ENCODE data around the gene AMBRA1. TPM values are rescaled to one million over a fixed set of nuclear protein-coding genes. Genes with fewer than 3 reads are reported as not detected.

Gene AMBRA1
- total RNA-seq, 1 experiment from 2014 or later, result 9.6 TPM

GRCh38 chr11:46414466-46414796 is 179.4 kb downstream of the AMBRA1 start:
- no peak for DNase-seq (ENCODE audit: extremely low read depth, low read depth)

DNA sequence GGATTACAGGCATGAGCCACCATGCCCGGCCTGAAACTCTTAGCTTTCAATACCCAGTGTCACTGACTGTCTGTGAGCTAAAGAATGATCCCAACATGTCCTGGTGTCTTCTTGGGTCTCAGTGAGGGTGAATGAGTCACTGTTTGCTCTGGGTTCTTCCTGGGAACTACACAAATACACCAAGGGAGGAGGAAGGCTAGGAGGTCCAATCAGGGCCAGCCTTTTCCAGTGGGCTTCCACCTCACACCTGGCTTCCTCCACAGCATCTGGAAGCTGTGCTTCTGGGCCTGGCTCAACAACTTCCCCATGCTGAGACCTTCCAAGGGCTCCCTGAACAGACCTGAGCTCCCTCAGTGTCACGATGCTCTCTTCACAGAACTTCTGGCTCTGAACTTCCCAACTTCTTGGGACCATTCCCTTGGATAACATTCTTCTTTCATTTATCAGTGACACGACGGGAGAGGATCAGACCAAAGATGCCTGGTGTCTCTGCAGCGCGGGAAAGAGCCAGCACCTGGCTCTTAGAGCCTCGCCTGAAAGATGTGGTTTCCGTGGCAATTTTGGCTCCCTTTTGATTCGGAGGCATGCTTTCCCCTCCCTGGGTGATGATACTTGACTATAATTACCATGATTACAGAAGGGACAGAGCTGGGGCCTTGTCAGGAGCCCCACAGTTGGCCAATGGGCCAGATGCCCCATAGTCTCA is 179.9 kb downstream of the AMBRA1 start:
- no peak for DNase-seq (ENCODE audit: extremely low read depth, low read depth)

DNA sequence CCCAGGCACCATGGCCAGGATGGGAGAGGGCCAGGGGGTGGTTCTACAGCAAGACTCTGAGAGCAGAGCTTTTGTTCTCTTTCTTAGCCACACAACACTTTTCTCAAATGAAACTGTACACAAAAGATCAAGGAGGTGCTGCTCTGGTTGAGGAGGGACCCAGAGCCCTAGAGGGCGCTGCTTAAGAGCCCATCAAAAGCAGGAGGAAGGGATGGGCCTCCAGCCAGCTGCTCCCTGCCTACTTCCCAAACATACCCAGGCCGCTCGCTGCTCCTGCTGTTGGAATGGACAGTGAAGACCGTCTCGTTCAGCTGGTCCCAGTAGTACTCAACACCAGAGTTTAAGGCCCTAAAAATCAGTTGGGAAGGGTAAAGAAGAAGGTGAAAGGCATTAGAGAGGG is 183.8 kb downstream of the AMBRA1 start:
- DNase-seq (ENCODE audit: extremely low read depth, low read depth), result no peak

- DNase-seq (ENCODE audit: extremely low read depth, low read depth), result no peak
Observed at GRCh38 chr11:46408407-46408986, 185.3 kb downstream of the AMBRA1 start.

- no peak for DNase-seq (ENCODE audit: extremely low read depth, low read depth)
Observed at GRCh38 chr11:46407635-46408034, 186.2 kb downstream of the AMBRA1 start.

DNA sequence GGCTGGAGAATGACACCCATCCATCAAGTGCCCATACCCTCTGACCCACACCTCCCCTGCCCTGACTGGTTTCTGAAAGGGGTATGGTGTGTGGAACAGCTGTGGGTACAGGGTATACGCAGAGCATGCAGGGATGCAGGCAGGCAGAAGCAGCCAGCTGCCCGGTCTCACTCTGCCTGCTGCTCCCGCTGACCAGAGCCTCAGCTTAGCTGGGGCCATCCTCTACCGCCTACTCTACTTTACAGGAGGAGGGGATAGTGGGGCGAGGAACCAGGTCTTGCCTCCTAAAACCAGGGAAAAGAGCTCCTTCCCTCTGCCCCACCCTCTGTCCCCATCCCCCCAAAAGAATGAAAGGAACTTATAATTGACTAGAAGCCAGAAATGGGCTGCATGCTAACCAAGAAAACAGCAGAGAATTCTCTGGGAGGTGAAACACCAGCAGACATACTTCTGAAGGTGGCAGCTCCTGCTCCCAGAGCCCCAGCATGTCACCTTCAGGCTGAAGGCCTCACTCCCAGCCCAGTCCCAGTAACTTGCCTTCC is 189.3 kb downstream of the AMBRA1 start:
- no peak for DNase-seq (ENCODE audit: extremely low read depth, low read depth)

- no peak for DNase-seq (ENCODE audit: extremely low read depth, low read depth)
Observed at GRCh38 chr11:46402957-46403902, 190.6 kb downstream of the AMBRA1 start.

DNA sequence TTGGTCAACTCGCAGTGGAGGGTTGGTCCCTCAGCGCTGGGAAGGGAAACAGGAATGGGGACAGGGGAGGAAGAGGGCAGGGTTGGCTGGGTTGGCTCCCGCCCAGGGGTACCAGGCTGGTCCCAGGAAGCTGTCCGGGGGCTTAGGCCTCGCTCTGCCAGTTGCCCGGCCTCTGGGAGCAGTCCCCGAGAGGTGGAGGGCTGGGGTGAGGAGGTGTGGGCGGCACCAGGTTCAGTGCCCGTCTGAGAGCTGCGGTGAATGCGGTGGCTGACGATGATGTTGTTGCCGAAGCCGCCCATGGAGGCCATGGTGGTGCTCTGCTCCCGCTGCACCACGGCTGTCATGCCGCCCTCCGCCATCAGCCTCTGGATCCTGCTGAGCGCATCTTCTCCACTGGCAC is 196.3 kb downstream of the AMBRA1 start:
- no peak for DNase-seq (ENCODE audit: extremely low read depth, low read depth)

DNA sequence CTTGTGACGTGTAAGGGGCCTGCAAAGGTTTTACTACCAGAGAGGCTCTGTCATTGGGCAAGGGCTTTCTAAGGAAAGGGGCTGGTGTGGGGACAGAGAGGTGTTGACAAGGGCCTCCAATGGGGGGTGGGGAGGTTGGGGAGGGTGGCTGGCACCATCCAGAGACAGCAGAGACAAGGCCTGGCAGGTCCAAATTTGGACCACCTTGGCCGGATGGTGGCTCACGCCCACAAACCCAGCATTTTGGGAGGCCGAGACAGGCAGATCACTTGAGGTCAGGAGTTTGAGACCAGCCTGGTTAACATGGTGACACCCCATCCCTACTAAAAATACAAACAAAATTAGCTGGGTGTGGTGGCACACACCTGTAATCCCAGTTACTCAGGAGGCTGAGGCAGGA is 200.1 kb downstream of the AMBRA1 start:
- DNase-seq (ENCODE audit: extremely low read depth, low read depth), result no peak

- DNase-seq (ENCODE audit: extremely low read depth, low read depth), result no peak
Observed at GRCh38 chr11:46393231-46393616, 200.6 kb downstream of the AMBRA1 start.

DNA sequence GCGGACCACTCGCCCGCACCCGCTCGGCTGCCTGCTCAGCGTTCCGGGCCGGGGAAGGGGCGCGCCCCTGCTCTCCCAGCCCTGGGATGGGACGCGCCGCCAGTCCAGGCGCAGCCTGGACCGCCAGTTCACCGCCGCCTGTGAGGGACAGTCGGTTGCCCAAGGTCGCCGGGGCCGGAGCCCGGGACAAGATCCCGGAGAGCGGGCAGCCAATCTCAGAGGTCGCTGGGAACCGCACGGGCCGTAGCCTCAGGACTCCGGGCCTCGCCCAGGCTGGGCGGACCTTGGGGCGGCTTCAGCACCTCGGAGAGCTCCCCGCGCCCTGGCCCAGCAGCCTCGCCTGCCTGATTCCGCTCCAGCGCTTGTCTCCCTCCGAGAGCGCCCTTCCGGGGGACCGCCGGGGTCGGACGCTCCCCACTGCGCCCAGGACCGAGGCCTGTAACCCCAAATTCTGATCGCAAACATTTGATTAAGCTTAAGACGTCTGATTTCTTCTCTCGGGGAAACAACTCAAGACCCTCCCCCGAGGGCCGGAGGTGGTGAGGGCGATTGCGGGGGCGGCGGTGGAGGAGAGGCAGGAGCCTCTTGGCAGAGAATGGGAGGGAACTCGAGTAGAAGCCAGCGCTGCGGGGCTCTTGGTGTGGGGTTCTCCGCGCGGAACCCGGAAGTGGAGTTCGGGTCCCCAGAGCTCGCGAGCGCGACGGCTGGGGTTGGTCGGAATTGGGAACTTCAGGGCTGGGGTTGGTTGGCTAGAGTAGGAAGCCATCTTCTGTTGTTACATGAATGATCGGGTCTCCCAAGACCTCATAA is 201.2 kb downstream of the AMBRA1 start:
- DNase-seq (ENCODE audit: extremely low read depth, low read depth), result peak; percentile 60

GRCh38 chr11:46391578-46392420 is 202.0 kb downstream of the AMBRA1 start, which contains the start of gene CHRM4:
CHRM4 (minus strand) TSS chr11:46391776; CDS start chr11:46386557, 5,219 bp downstream.
- DNase-seq (ENCODE audit: extremely low read depth, low read depth), result no peak

- DNase-seq (ENCODE audit: extremely low read depth, low read depth), result no peak
Observed at GRCh38 chr11:46391186-46391577, 202.6 kb downstream of the AMBRA1 start.

GRCh38 chr11:46390331-46391171 is 203.3 kb downstream of the AMBRA1 start:
- no peak for DNase-seq (ENCODE audit: extremely low read depth, low read depth)

- DNase-seq (ENCODE audit: extremely low read depth, low read depth), result peak; percentile 42
Observed at GRCh38 chr11:46389450-46390330, 204.1 kb downstream of the AMBRA1 start.

DNA sequence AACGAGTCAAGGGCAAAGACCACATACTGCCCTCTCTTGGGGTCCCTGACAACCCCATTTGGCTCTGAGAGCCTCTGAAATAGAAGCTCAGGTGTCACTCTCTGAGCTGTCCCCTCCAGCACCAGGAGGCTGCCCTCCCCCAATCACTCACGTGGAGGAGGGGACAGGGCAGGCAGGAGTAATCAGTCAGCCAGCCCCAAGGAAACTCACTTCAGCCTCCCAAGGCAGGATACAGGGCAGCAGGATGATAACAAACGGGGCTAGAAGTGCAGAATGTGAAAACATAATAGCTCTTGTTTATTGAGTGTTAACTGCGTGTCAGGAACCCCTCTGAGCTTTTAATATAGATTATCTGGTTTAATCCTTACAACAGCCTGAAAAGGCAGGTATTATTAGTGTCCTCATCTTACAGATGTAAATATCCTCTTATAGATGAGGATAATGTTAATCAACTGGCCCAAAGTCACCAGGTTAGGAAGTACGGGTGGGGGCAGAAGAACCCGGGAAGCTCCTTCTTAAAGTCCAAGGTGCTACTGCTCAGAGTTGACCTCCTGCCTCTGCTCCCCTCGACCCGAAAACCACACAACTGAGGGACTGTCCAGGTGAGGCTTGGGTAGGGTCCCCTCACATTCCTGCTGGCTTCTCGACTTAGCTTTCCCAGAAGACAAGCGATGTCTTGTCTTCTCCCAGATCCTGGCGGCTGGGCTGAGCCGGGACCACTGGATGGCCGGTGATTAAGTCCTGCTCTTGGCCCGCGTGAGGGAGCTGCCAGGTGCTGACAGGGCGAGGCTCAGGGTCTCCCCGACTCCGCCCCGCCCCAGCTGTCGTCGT is 205.0 kb downstream of the AMBRA1 start:
- no peak for DNase-seq (ENCODE audit: extremely low read depth, low read depth)

Measured in NCI-H460 (cell line).